SK-N-SH (cell line): ENCODE results near the gene UAP1L1. TPM values are rescaled to one million over a fixed set of nuclear protein-coding genes. Genes with fewer than 3 reads are reported as not detected.

Source experiments
- CTCF ChIP-seq: fragments of 200-600 bp; sonication (generic); IDR thresholded peaks from 2 replicates; pipeline ENCODE4 v1.6.1; 2017; ENCODE audit warnings: antibody characterized with exemption, mild to moderate bottlenecking, moderate library complexity
- ELF1 ChIP-seq: IDR thresholded peaks from 2 replicates; pipeline ENCODE4 v1.4.0; 2012
- EZH2phosphoT487 ChIP-seq: fragments of 200-600 bp; sonication (generic); IDR thresholded peaks from 2 replicates; pipeline ENCODE4 v1.6.1; 2017; ENCODE audit warnings: low read depth, mixed run types, mild to moderate bottlenecking, antibody characterized with exemption, moderate library complexity, borderline replicate concordance
- FOSL2 ChIP-seq: IDR thresholded peaks from 2 replicates; pipeline ENCODE4 v1.4.0; 2012; ENCODE audit warnings: low read depth, mild to moderate bottlenecking, moderate library complexity, borderline replicate concordance
- FOXJ3 ChIP-seq: sonication (generic); formaldehyde crosslinking; IDR thresholded peaks from 2 replicates; pipeline ENCODE4 v1.5.1; 2020; ENCODE audit warnings: mild to moderate bottlenecking, missing genetic modification reagents
- NRF1 ChIP-seq: IDR thresholded peaks from 2 replicates; pipeline ENCODE4 v1.6.1; 2012; ENCODE audit warnings: low read depth, mild to moderate bottlenecking, low read length
- PBX3 ChIP-seq: IDR thresholded peaks from 2 replicates; pipeline ENCODE4; 2012
- RAD21 ChIP-seq: IDR thresholded peaks from 2 replicates; pipeline ENCODE4 v1.6.1; 2012; ENCODE audit warnings: mild to moderate bottlenecking, low read length
- RCOR1 ChIP-seq: fragments of 150-350 bp; IDR thresholded peaks from 2 replicates; pipeline ENCODE4 v1.6.1; 2017; ENCODE audit warnings: antibody characterized with exemption, low read length
- RXRA ChIP-seq: IDR thresholded peaks from 2 replicates; pipeline ENCODE4 v1.4.0; 2012; ENCODE audit warnings: low read depth, mild to moderate bottlenecking, borderline replicate concordance
- TEAD4 ChIP-seq: IDR thresholded peaks from 2 replicates; pipeline ENCODE4 v1.4.0; 2012; ENCODE audit warnings: mild to moderate bottlenecking, borderline replicate concordance; ENCODE audit not compliant: insufficient read depth
- USF2 ChIP-seq: fragments of 150-350 bp; IDR thresholded peaks from 2 replicates; pipeline ENCODE4 v1.6.1; 2017; ENCODE audit warnings: antibody characterized with exemption, low read length, low read depth, borderline replicate concordance
- YY1 ChIP-seq: IDR thresholded peaks from 2 replicates; pipeline ENCODE4 v1.4.0; 2012; ENCODE audit warnings: low read depth, mild to moderate bottlenecking
- ZBTB33 ChIP-seq: IDR thresholded peaks from 2 replicates; pipeline ENCODE4 v1.4.0; 2012; ENCODE audit warnings: low read depth, borderline replicate concordance
- polyA plus RNA-seq, 3 experiments: library from polyadenylated mRNA; depleted of rRNA; stranded (reverse); fragments of >200 nt; gene quantifications; 2 replicates each; pipeline ENCODE4 v1.2.3, GENCODE V29; 2012

The UAP1L1 gene
- polyA plus RNA-seq, 1 of the 3 experiments (the other 2 are of a cell fraction): 5.6 TPM

- TF ChIP-seq RXRA: no peak
- no peak for TF ChIP-seq PBX3
- no peak for TF ChIP-seq ZBTB33
- TF ChIP-seq FOXJ3 (CRISPR knock-in tag): no peak
- TF ChIP-seq EZH2phosphoT487: no peak
- no peak for TF ChIP-seq FOSL2
- TF ChIP-seq YY1: no peak; the same call in 1 of the 2 replicates
- TF ChIP-seq USF2: no peak
- TF ChIP-seq NRF1: peak; percentile 29; the same call in 1 of the 2 replicates
- TF ChIP-seq ELF1: no peak
- TF ChIP-seq RCOR1: 0 out of 2 replicates have a peak, but pooled peaks have one; percentile 10
- TF ChIP-seq TEAD4: no peak
- peak; percentile 75 for TF ChIP-seq RAD21
- peak; percentile 87 for TF ChIP-seq CTCF
- TF ChIP-seq, all 33 proteins: peak for 10
Observed at GRCh38 chr9:137046088-137046787, 31.1 kb upstream of the UAP1L1 start, which contains the start of gene NPDC1 (continued).
